GM21528 (cell line): ENCODE data around the gene RNF214.

ENCODE experiments used
- ATAC-seq: cut with Tn5 transposase; IDR thresholded peaks from one replicate; pipeline ENCODE4 v1.9.1; 2021; ENCODE audit warnings: mild to moderate bottlenecking, moderate library complexity; ENCODE audit not compliant: unreplicated experiment, low FRiP score

RNF214 gene

DNA sequence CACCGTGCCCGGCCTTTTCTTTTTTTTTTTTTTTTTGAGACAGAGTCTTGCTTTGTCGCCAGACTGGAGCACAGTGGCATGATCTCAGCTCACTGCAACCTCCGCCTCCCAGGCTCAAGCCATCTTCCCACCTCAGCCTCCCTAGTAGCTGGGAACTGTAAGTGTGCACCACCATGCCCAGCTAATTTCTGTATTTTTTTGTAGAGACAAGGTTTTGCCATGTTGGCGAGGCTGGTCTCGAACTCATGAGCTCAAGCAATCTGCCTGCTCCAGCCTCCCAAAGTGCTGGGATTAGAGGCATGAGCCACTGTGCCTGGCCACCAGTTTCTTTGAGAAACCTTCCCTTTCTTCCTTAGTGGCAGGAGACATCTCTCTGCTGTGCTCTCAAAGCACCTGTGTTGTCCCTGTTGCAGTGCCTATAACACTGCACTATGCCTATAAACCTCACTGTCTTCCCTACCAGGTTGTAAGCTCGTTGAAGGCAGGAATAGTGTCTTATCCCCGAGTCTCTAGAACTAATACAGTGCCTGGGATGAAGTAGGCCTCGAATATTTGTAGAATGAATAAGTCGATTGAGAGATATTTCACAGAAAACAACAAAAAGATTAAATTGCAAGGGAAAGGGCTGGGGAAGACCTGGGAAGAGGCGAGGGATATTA lies 19.6 kb upstream of the RNF214 start:
- no peak for ATAC-seq

- ATAC-seq: no peak
These were observed 17.9 kb upstream of the RNF214 start for GRCh38 chr11:117214404-117215110.

- no peak for ATAC-seq
These were observed 15.1 kb upstream of the RNF214 start for GRCh38 chr11:117217141-117218084.

DNA sequence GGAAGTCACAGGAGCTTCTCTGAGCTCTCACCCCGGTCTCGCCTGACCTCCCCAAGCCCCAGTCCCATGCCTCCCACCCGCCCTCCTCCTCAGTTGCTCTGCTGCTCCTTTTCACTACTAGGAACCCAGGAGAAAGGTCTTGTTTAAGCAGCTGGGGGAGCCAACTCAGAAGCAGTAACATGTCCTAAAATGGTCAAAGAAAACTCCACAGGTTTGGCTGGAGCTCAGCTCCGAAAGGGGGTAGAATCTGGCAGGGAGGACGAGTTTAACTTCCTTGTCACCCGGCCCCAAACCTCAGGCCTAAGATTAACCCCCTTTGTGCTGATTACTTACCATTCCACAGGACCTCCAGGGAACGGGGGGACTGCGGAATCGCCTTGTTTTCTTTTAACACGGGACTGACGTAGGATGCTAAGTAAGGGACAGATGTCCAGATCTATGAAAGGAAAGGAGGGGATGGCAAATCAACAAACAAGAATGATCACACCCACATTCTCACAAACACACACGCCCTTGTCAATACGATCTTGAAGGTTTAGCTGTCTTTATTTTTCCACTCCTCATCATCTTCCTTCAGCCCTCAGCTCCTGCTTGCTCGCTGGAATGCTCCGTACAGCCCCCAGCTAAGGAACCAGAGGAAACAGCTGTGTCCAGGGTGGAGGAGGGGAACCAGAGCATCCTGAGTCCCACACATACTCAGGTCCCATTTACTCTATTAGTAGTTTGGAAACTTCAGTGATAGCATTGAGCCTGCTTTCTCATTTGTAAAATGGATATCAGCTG lies 14.1 kb upstream of the RNF214 start:
- no peak for ATAC-seq

DNA sequence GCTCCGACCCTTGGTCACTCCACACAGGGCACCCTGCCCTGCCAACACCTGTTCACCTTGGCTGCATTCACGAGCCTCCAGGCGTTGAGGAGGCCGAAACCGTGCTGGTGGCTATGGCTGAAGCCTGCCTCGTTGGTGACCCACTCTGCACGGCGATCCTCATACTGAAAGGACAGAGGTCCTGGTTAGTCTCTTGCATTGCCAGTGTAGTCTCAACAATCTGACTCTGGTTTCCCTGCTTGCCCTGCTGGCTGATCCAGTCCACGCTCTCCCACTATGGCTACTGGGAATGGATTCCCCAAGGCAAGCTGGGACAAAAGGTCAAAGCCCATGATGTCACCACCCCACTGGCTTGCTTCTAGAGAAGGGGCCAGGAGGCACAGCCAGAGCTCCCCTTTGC lies 13.5 kb upstream of the RNF214 start:
- ATAC-seq: no peak

DNA sequence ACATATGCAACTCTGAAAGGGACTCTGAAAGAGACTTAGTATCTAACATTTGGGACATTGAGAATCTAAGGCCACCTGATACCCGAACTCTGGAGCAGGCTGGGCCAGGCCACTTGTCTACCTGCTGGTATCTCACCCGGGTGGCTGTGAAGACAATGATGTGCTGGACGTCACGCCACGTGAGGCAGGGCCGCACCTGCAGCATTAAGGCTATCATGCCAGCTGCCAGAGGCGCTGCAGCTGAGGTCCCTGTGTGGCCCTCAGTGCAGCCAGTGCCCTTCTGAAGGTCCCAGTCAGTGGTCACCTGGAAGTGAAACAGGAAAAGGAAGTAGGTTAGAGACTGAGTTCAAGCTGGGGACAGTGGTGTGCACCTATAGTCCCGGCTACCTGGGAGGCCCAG lies 13.0 kb upstream of the RNF214 start:
- ATAC-seq: no peak

GRCh38 chr11:117219995-117220394 lies 12.5 kb upstream of the RNF214 start:
- no peak for ATAC-seq

GRCh38 chr11:117220568-117220967 lies 11.9 kb upstream of the RNF214 start:
- no peak for ATAC-seq

GRCh38 chr11:117220999-117221774 lies 11.3 kb upstream of the RNF214 start:
- no peak for ATAC-seq

DNA sequence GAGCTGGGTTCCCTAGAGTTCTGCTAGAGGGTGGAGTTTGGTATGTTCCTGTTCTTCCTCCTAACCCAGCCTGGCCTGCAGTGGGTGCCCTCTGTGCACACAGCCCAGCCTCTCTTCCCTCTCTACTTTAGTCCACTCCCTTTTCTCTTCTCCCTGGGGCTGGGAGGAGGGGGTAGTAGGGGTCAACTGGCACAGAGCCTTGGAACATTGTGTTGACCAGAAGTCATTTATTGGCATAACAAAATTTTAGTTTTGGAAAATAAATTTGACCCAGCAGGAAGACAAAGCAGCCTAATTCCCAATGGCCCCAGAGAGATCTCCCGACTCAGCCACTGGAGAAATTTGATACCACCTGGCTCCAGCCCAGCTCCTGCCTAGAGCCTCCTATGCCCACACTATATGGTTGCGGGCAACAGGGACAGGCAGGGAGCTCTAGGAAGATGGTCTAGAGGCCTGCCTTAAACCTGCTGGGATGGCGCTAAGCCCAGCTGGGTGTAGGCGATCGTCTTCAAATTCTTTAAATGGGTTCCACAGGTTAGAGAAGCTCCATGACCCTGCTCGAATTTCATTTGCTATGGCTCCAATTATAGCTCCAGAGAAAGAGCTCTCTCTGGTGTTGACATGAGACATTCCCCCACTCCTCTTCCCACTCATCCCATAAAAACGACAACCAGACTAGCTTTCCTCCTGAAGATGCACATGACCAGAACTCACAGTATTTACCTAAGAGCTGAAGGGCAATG lies 10.5 kb upstream of the RNF214 start:
- ATAC-seq: no peak

DNA sequence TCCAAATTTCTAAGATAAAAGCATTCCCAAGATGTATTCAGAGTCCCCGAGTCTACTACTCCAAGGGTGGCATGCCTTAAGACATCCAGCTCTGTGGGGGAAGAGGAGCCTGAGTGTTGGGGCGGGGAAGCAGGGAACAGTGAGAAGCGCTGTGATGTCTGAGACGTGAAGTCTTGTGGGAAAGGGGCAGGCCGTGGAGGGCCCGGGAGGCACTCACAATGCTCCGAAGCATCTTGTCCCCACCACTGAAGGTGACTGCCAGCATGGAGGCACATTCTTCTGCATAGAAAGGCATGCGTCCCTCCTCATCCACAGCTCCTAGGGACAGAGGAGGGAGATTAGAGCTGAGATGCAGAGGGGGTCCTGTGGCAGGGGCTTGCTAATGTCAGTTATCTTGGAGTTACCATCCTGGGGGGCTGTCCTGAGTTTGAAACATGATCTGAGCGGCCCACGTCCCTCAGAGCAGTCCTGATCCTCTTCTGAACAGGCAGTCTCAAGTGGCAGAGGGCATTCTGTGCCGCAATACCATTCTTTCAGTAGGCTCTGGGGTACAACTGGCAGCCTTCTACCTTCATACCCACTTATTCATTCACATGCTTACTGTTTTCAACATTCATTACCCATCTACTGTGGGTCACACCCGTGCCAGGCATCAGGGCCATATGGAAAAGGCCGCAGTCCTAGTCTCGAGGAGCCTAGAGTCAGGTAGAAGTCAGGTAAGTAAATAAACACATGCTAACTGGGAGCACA lies 9.3 kb upstream of the RNF214 start:
- no peak for ATAC-seq

DNA sequence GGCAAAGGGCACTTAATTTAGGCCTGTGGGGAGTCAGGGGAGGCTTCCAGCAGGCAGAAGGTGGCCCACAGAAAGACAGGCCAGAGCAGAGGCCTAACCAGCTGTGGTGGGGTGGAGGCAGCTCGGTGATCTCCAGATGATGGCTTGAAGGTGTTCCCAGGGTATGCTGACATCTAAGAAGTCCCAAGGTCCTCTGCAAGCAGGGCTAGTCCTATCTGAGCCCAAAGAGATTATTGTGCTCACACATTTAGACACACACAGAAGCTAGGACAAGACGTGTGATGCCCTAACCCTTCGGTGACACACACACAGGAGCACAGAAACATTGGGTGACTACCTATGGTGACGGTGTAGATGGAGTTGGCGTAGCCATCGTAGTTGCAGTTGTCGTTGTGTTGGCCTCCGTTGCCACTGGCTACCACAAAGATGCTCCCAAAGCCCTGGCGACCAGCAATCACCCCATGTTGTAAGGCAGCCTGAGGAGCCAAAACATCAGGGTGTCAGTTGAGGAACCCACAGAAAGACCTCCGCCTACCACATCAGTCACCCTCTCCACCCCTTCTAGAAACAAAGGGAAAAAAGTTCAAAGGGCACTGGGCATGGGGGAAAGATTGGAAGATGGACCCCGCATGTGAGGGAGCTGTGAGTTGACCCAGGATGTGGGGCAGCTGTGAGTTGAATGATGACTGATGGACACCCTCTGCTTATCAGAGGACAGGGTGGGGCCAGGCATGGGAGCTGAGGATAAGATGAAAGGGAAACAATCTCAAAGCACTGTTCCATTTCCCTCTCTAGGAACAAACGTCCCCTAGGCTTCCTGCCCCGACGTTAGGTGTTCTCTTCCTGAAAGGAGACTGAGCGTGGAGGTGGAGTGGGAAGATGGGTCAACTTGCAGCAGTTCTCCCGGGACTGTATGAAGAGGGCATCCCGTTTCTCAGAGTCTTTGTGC lies 8.5 kb upstream of the RNF214 start:
- ATAC-seq: no peak

DNA sequence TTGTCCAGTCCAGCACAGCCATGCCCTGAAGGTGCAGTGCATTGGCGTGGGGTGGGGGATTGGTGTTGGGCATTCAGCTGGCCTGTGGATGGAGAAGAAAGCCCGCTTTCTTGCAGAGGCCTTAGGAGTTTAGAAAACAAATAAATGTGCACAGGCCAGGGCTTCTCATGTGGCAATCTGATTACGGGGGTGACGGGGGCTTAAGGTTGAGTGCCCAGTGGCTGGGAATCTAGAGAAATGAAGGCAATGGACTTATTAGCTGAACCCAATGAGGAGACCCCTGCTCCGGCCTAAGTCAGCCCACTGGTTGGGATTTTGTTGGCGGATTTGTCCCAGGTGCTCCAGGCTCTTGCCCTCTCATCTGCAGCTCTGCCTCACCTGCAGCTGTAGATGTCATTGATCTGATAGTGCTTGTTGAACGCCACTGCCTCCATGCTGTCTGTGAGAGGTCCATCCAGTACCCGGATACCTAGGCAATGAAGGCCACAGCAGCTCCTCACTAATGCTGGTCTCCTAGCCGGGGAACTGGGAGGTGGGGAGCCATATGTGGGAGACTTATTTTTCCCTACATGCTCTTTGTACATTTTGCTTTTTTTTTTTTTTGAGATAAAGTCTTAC lies 6.8 kb upstream of the RNF214 start:
- ATAC-seq: no peak

GRCh38 chr11:117226388-117227385 lies 5.8 kb upstream of the RNF214 start:
- ATAC-seq: peak; percentile 46

GRCh38 chr11:117228091-117228490 lies 4.4 kb upstream of the RNF214 start:
- no peak for ATAC-seq

DNA sequence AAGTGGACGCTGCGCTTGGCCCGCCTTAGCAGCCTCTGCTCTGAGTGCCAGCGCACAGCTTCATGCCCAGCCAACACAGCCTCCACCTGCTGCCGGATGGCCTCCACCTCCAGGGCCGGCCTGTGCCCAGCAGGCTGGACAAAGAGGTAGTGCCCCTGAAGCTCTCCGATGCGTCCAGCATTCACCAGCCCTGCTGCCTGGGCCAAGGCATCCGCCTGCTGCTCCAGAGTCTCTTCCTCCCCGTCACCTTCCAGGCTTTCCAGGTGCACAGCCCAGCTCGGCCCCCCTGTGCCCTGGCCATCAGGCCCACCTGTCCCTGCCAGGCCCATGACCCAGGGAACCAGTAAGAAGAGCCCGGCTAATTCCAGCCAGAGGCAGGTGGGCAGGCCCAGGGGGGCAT lies 3.1 kb upstream of the RNF214 start:
- no peak for ATAC-seq
